PC-3 (cell line): ENCODE data around the gene S100Z. TPM values are rescaled to one million over a fixed set of nuclear protein-coding genes. Genes with fewer than 3 reads are reported as not detected.
A peak's percentile ranks its signal among the peaks of the same experiment; 100 is the strongest.

Experiments
- ATAC-seq: fragments of 200-7000 bp; cut with Tn5 transposase; 2 replicates; pipeline ENCODE4 v1.9.1; 2020; ENCODE audit warnings: mild to moderate bottlenecking, moderate library complexity
- BruUV-seq: library from RNA; stranded (reverse); fragments of 400-500 nt; replicated peaks from 2 replicates; lab custom pipeline; 2021; lab: Mats Ljungman, UMichigan
- CTCF ChIA-PET: fragments of 300-600 bp; sonication (Branson Sonifier 250); formaldehyde crosslinking; loops from one replicate; lab custom pipeline; 2022; ENCODE audit warnings: antibody characterized with exemption; lab: Charles Lee
- POLR2A ChIA-PET: fragments of 300-600 bp; sonication (Branson Sonifier 250); formaldehyde crosslinking; loops from one replicate; lab custom pipeline; 2022; ENCODE audit warnings: antibody characterized with exemption; ENCODE audit not compliant: unreplicated experiment; lab: Charles Lee
- DNase-seq: peaks from one replicate; pipeline ENCODE4 v3.0.0-alpha.2; 2015
- H2AFZ ChIP-seq: fragments of 300-600 bp; sonication (generic); 2 replicates; pipeline ENCODE4 v1.6.0; 2016; ENCODE audit warnings: antibody characterized with exemption, low read length
- H3F3A ChIP-seq: fragments of 300-600 bp; sonication (generic); one replicate; pipeline ENCODE4 v1.6.0; 2017; ENCODE audit warnings: antibody characterized with exemption, low read length, control low read depth, mild to moderate bottlenecking; ENCODE audit not compliant: unreplicated experiment
- H3K27ac ChIP-seq: fragments of 300-600 bp; sonication (generic); 2 replicates; pipeline ENCODE4 v1.5.1; 2016; ENCODE audit warnings: mild to moderate bottlenecking, low read length
- H3K27me3 ChIP-seq: fragments of 300-600 bp; sonication (generic); 2 replicates; pipeline ENCODE4 v1.6.1; 2016; ENCODE audit warnings: low read length, mixed read lengths
- H3K36me3 ChIP-seq: fragments of 300-600 bp; sonication (generic); 2 replicates; pipeline ENCODE4 v1.6.1; 2016; ENCODE audit warnings: low read depth, mixed run types, low read length, mixed read lengths
- H3K4me1 ChIP-seq: fragments of 300-600 bp; sonication (generic); 2 replicates; pipeline ENCODE4 v1.5.1; 2016; ENCODE audit warnings: low read length; ENCODE audit not compliant: insufficient read depth
- H3K4me2 ChIP-seq: fragments of 300-600 bp; sonication (generic); 2 replicates; pipeline ENCODE4 v1.6.0; 2016; ENCODE audit warnings: low read length
- H3K4me3 ChIP-seq: fragments of 300-600 bp; sonication (generic); 2 replicates; pipeline ENCODE4 v1.5.1; 2016; ENCODE audit warnings: mild to moderate bottlenecking, low read length, mixed read lengths
- H3K79me2 ChIP-seq: fragments of 300-600 bp; sonication (generic); 2 replicates; pipeline ENCODE4 v1.6.1; 2017; ENCODE audit warnings: low read length, mixed read lengths
- H3K9ac ChIP-seq: fragments of 300-600 bp; sonication (generic); 2 replicates; pipeline ENCODE4 v1.6.0; 2016; ENCODE audit warnings: mild to moderate bottlenecking, low read length
- H3K9me2 ChIP-seq: fragments of 300-600 bp; sonication (generic); replicated peaks from 2 replicates; pipeline ENCODE4 v1.6.1; 2016; ENCODE audit warnings: mixed run types, low read length, mixed read lengths
- H3K9me3 ChIP-seq: fragments of 300-600 bp; sonication (generic); 2 replicates; pipeline ENCODE4 v1.6.1; 2016; ENCODE audit warnings: low read length, mixed read lengths
- H4K20me1 ChIP-seq: fragments of 300-600 bp; sonication (generic); 2 replicates; pipeline ENCODE4 v1.6.1; 2016; ENCODE audit warnings: low read length, mixed read lengths
- CTCF ChIP-seq: fragments of 300-600 bp; sonication (generic); conservative IDR thresholded peaks from 2 replicates; pipeline ENCODE4 v1.5.1; 2017; ENCODE audit warnings: antibody characterized with exemption, low read depth, mild to moderate bottlenecking, low read length
- EZH2 ChIP-seq: fragments of 300-600 bp; sonication (generic); IDR thresholded peaks from one replicate; pipeline ENCODE4 v1.6.1; 2017; ENCODE audit warnings: antibody characterized with exemption, mild to moderate bottlenecking, low read length; ENCODE audit not compliant: unreplicated experiment
- EZH2phosphoT487 ChIP-seq: fragments of 300-600 bp; sonication (generic); IDR thresholded peaks from 2 replicates; pipeline ENCODE4 v1.6.1; 2018; ENCODE audit warnings: mild to moderate bottlenecking, antibody characterized with exemption, low read length, borderline replicate concordance
- intact Hi-C: fragments of 100-400 bp; cut with micrococcal nuclease; formaldehyde crosslinking; loops from 2 replicates; pipeline ENCODE4 v1.9.0; 2023
- total RNA-seq: library from RNA; depleted of rRNA; stranded (reverse); fragments of >200 nt; gene quantifications from 2 replicates; pipeline ENCODE4 v1.2.3, GENCODE V29; 2014

The S100Z gene
- total RNA-seq, 1 experiment from 2014 or later, result 0.11 TPM

DNA sequence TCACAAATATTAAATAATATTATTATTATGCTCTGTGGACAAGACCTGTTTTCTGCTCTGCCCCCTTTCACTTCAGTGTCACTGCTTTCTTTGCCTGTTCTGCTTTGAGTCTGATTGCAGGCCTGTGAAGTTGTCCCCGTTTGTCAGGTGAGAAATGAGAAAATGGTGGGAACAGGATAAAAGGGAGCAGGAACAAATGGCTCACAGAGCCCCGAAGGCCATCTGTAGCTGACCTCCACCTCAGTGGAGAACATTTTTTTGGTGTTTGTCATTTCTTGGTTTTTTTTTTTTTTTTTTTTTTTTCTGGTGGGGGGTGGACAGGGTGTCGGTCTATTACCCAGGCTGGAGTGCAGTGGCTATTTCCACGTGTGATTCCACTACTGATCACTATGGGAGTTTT is 13.2 kb upstream of the S100Z start:
- H3K27me3 ChIP-seq, result no peaks in the 10 kb centered on the region
- no peak for TF ChIP-seq EZH2
- no peak for TF ChIP-seq CTCF
- no peak for TF ChIP-seq EZH2phosphoT487
- no peak overlapping the region for H3K9ac ChIP-seq
- BruUV-seq, result no TSS peak
- H4K20me1 ChIP-seq, result peaks cover 26% of the 10 kb centered on the region
- ATAC-seq, result no peak
- H3K4me2 ChIP-seq, result no peak overlapping the region
- POLR2A ChIA-PET, result no interaction called here
- peak overlapping the region; percentile 29; the same call in 1 of the 2 replicates for H3K27ac ChIP-seq
- peaks cover 37% of the 10 kb centered on the region for H3K79me2 ChIP-seq
- H3K4me1 ChIP-seq, result peaks cover 30% of the 10 kb centered on the region
- H3F3A ChIP-seq, result peaks cover 3% of the 10 kb centered on the region
- no peaks in the 10 kb centered on the region for H3K9me2 ChIP-seq
- CTCF ChIA-PET, result interaction anchor here (0.6 kb wide), 1 partner anchor 46 kb away, joined by 3 read pairs; no protein-coding TSS in a partner anchor
- H3K36me3 ChIP-seq, result peaks cover 30% of the 10 kb centered on the region
- H3K9me3 ChIP-seq, result no peaks in the 10 kb centered on the region
- DNase-seq, result no peak
- no peak overlapping the region for H2AFZ ChIP-seq
- intact Hi-C loops, result no loop called here
- no peak overlapping the region for H3K4me3 ChIP-seq

DNA sequence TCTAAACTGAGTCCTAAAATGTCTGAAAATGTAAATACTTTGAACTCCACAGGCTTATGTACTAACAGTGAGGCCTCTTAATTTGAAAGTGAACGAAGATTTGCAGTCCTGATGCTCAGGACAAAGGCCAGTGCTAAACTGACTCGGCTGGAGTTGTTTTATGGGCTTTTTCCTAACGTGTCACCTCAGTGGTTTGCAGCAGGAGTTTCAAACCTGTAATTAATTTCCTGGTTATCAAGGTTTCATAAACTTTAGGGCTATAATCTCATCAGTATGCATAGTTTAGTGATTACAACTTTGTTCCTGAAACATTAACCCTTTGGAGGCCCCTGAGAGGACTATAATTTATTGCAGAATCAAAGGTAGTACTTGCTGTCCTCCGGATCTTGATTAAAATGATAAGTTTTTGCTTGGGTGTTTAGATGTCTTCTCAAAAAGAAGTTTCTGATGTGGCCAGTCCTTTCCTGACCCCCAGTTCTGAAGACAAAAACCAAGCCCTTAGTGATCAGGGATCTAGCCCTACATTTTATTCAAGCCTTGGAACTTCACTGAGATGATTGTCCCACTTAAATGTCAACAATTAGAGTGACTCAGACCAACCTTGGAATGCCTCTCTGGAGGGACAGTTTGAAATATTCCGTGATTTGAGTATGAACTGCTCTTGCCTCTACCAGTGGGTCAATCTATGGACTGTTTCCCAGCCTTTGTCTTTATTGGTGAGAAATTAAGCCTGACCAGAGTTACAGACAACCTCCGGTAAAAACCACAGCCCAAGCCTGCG is 11.1 kb upstream of the S100Z start:
- no peaks in the 10 kb centered on the region for H3K9me2 ChIP-seq
- DNase-seq (peak; percentile 57), ATAC-seq (peak; percentile 34)
- peaks cover 14% of the 10 kb centered on the region for H3K36me3 ChIP-seq
- H3K27me3 ChIP-seq, result no peaks in the 10 kb centered on the region
- H3K9me3 ChIP-seq, result no peaks in the 10 kb centered on the region
- POLR2A ChIA-PET, result interaction anchor here (1.1 kb wide), 1 partner anchor 19 kb away, joined by 8 read pairs; no protein-coding TSS in a partner anchor
- H3K4me1 ChIP-seq, result peaks cover 30% of the 10 kb centered on the region
- no peak overlapping the region for H2AFZ ChIP-seq
- CTCF ChIA-PET, result no interaction called here
- peak overlapping the region; percentile 10 for H3K27ac ChIP-seq
- H4K20me1 ChIP-seq, result peaks cover 8% of the 10 kb centered on the region
- peaks cover 17% of the 10 kb centered on the region for H3K79me2 ChIP-seq
- H3K4me2 ChIP-seq, result peak overlapping the region; percentile 24; the same call in 1 of the 2 replicates
- BruUV-seq, result no TSS peak
- H3F3A ChIP-seq, result peaks cover 3% of the 10 kb centered on the region
- intact Hi-C loops, result no loop called here
- H3K4me3 ChIP-seq, result no peak overlapping the region
- TF ChIP-seq EZH2, result no peak
- TF ChIP-seq CTCF, result no peak
- TF ChIP-seq EZH2phosphoT487, result no peak
- H3K9ac ChIP-seq, result no peak overlapping the region

GRCh38 chr5:76841361-76841760 is 8.5 kb upstream of the S100Z start:
- no peaks in the 10 kb centered on the region for H3K9me3 ChIP-seq
- no peak for TF ChIP-seq CTCF
- TF ChIP-seq EZH2, result no peak
- TF ChIP-seq EZH2phosphoT487, result no peak
- no TSS peak for BruUV-seq
- H3K27me3 ChIP-seq, result no peaks in the 10 kb centered on the region
- H2AFZ ChIP-seq, result no peak overlapping the region
- CTCF ChIA-PET, result no interaction called here
- ATAC-seq, result peak; percentile 7; the same call in 1 of the 2 replicates
- no peaks in the 10 kb centered on the region for H3K9me2 ChIP-seq
- intact Hi-C loops, result no loop called here
- DNase-seq, result no peak
- POLR2A ChIA-PET, result no interaction called here
- H3K36me3 ChIP-seq, result peaks cover 6% of the 10 kb centered on the region; the same call in 1 of the 2 replicates
- no peak overlapping the region for H3K4me3 ChIP-seq
- H3K9ac ChIP-seq, result no peak overlapping the region
- H3F3A ChIP-seq, result no peaks in the 10 kb centered on the region
- no peak overlapping the region for H3K4me2 ChIP-seq
- H3K79me2 ChIP-seq, result no peaks in the 10 kb centered on the region
- H3K4me1 ChIP-seq, result peaks cover 24% of the 10 kb centered on the region
- no peaks in the 10 kb centered on the region; the same call in 1 of the 2 replicates for H4K20me1 ChIP-seq
- H3K27ac ChIP-seq, result no peak overlapping the region
